Measurements from ENCODE around the gene GNG14.

The GNG14 gene

DNA sequence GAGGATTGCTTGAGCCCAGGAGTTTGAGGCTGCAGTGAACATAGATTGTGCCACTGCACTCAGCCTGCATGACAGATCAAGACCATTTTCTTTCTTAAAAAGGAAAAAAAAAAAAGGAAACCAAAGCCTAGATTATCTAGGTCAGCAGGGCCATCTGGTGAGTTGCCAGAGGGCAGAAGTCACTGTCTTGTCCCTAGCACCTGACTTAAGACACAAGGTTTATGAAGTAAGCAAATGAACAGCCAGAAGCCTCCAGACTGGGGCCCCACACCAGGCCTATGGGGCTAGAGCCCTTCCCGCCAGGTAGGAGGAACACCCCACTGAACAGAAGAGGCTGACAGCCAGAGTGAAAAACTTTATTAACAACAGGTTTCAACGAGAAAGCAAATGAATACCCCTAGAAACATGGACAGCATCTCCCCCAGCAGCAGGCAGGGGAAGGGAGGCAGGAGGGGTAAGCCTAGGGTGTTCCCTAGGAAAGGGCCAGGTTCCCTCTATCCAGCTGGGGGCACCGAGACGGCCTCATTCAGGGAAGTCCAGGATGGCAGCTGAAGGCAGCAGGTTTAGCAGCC, 20.0 kb upstream of the GNG14 start:
- peaks cover 43% of the 10 kb centered on the region for H3K4me1 ChIP-seq (ENCODE audit: insufficient read depth, low read length, severe bottlenecking)
- no peaks in the 10 kb centered on the region for H3K79me2 ChIP-seq (ENCODE audit: insufficient read depth, low read length)
- peak overlapping the region; percentile 88; the same call in 1 of the 2 replicates for H3K9ac ChIP-seq (ENCODE audit: low read length)

DNA sequence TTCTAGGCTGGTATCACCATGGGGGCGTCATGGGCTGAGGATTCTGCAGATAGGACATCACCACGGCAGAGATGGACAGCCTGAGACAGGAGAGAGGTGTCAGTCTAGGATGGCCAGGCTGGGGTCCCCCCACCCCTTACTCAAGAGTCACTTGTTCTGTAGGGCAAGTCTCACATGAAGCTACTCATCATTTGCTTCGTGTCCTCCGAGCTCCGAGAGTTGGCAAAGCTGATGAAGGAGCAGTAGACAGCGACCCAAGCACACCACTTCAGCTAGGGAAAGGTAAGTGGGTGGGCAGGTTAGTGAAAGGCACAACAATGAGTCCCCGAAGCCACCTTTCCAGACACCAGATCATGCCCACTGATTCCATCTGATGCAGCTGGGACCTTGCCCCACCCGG, 19.5 kb upstream of the GNG14 start:
- Histone ChIP-seq H3K4me2 (ENCODE audit: low read length) (peak overlapping the region; percentile 73), H3K27ac (ENCODE audit: low read depth, low read length, poor library complexity, severe bottlenecking) (no peak overlapping the region)

More for the DNA sequence above, 20.0 kb upstream of the GNG14 start:
- Histone ChIP-seq H3K4me3 (ENCODE audit: low read depth, low read length, poor library complexity, severe bottlenecking) (peak overlapping the region; percentile 86), H2AFZ (ENCODE audit: low read length) (no peak overlapping the region), H4K20me1 (ENCODE audit: insufficient read depth, low read length) (no peaks in the 10 kb centered on the region), H3K4me2 (ENCODE audit: low read length) (peak overlapping the region; percentile 73), H3K9me3 (ENCODE audit: low read length) (no peaks in the 10 kb centered on the region), H3K27me3 (ENCODE audit: insufficient read depth, low read length) (no peaks in the 10 kb centered on the region), H3K27ac (ENCODE audit: low read depth, low read length, poor library complexity, severe bottlenecking) (no peak overlapping the region), H3K36me3 (ENCODE audit: insufficient read depth, low read length) (peaks cover 30% of the 10 kb centered on the region), H3K9me2 (ENCODE audit: low read depth, low read length) (no peaks in the 10 kb centered on the region), H3F3A (ENCODE audit: insufficient read depth, low read length) (no peaks in the 10 kb centered on the region)
- TF ChIP-seq, protein P1, sequence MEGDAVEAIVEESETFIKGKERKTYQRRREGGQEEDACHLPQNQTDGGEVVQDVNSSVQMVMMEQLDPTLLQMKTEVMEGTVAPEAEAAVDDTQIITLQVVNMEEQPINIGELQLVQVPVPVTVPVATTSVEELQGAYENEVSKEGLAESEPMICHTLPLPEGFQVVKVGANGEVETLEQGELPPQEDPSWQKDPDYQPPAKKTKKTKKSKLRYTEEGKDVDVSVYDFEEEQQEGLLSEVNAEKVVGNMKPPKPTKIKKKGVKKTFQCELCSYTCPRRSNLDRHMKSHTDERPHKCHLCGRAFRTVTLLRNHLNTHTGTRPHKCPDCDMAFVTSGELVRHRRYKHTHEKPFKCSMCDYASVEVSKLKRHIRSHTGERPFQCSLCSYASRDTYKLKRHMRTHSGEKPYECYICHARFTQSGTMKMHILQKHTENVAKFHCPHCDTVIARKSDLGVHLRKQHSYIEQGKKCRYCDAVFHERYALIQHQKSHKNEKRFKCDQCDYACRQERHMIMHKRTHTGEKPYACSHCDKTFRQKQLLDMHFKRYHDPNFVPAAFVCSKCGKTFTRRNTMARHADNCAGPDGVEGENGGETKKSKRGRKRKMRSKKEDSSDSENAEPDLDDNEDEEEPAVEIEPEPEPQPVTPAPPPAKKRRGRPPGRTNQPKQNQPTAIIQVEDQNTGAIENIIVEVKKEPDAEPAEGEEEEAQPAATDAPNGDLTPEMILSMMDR (IDR thresholded peaks at IDR 0.05; ENCODE audit: low read length), result no peak
- TF ChIP-seq EZH2 (IDR thresholded peaks at IDR 0.05; ENCODE audit: borderline replicate concordance, low read length), result no peak

DNA sequence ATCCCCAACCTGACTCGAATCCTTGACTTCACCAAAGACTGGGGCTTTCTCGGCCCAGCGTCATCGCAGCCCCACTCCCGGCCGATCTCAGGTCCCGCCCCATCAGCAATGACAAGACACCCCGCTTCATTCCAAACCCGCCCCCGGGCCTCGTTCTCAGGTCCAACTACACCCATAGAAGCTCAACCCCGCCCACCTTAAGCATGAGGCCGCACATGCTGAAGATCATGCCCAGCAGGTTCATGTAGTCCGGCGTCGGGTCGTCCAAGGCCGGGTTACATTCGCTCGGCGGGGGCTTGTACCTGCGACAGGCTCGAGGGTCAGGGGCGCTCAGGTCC, 18.9 kb upstream of the GNG14 start:
- no peaks in the 10 kb centered on the region for H3K79me2 ChIP-seq (ENCODE audit: insufficient read depth, low read length)
- H2AFZ ChIP-seq (ENCODE audit: low read length), result no peak overlapping the region
- peak overlapping the region; percentile 73 for H3K4me2 ChIP-seq (ENCODE audit: low read length)
- peaks cover 43% of the 10 kb centered on the region for H3K4me1 ChIP-seq (ENCODE audit: insufficient read depth, low read length, severe bottlenecking)
- H3K27ac ChIP-seq (ENCODE audit: low read depth, low read length, poor library complexity, severe bottlenecking), result peak overlapping the region; percentile 60
- no peaks in the 10 kb centered on the region for H3K9me2 ChIP-seq (ENCODE audit: low read depth, low read length)
- H3K27me3 ChIP-seq (ENCODE audit: insufficient read depth, low read length), result no peaks in the 10 kb centered on the region
- H3K4me3 ChIP-seq (ENCODE audit: low read depth, low read length, poor library complexity, severe bottlenecking), result peak overlapping the region; percentile 86
- H3F3A ChIP-seq (ENCODE audit: insufficient read depth, low read length), result no peaks in the 10 kb centered on the region
- H3K36me3 ChIP-seq (ENCODE audit: insufficient read depth, low read length), result peaks cover 27% of the 10 kb centered on the region
- H3K9ac ChIP-seq (ENCODE audit: low read length), result peak overlapping the region; percentile 88
- no peak for TF ChIP-seq EZH2 (IDR thresholded peaks at IDR 0.05; ENCODE audit: borderline replicate concordance, low read length)
- TF ChIP-seq, protein P1 (IDR thresholded peaks at IDR 0.05; ENCODE audit: low read length), result no peak
- H4K20me1 ChIP-seq (ENCODE audit: insufficient read depth, low read length), result no peaks in the 10 kb centered on the region
- no peaks in the 10 kb centered on the region for H3K9me3 ChIP-seq (ENCODE audit: low read length)

More for the DNA sequence above, 19.5 kb upstream of the GNG14 start:
- TF ChIP-seq EZH2 (IDR thresholded peaks at IDR 0.05; ENCODE audit: borderline replicate concordance, low read length), result no peak
- TF ChIP-seq, protein P1 (IDR thresholded peaks at IDR 0.05; ENCODE audit: low read length), result no peak
- Histone ChIP-seq H3K4me3 (ENCODE audit: low read depth, low read length, poor library complexity, severe bottlenecking) (peak overlapping the region; percentile 86), H3K79me2 (ENCODE audit: insufficient read depth, low read length) (no peaks in the 10 kb centered on the region), H3K9me2 (ENCODE audit: low read depth, low read length) (no peaks in the 10 kb centered on the region), H2AFZ (ENCODE audit: low read length) (no peak overlapping the region), H3K4me1 (ENCODE audit: insufficient read depth, low read length, severe bottlenecking) (peaks cover 43% of the 10 kb centered on the region), H3K9ac (ENCODE audit: low read length) (peak overlapping the region; percentile 88), H3F3A (ENCODE audit: insufficient read depth, low read length) (no peaks in the 10 kb centered on the region), H3K27me3 (ENCODE audit: insufficient read depth, low read length) (no peaks in the 10 kb centered on the region), H4K20me1 (ENCODE audit: insufficient read depth, low read length) (no peaks in the 10 kb centered on the region), H3K36me3 (ENCODE audit: insufficient read depth, low read length) (peaks cover 29% of the 10 kb centered on the region), H3K9me3 (ENCODE audit: low read length) (no peaks in the 10 kb centered on the region)

Measured in OCI-LY1 (cell line).